H1 (cell line): ENCODE measurements around the gene MYD88. TPM values are rescaled to one million over a fixed set of nuclear protein-coding genes. Genes with fewer than 3 reads are reported as not detected.

Source experiments
- EP300 ChIP-seq, 2 experiments: IDR thresholded peaks; 1 replicate in 1 of 2; 2 replicates in 1 of 2; pipeline ENCODE4 v1.6.1; 2011 to 2012; ENCODE audit warnings: low read depth in 2 of 2, low read length in 2 of 2, mild to moderate bottlenecking in 2 of 2, borderline replicate concordance in 1 of 2, inconsistent platforms in 1 of 2, moderate library complexity in 1 of 2
- POLR2A ChIP-seq, 2 experiments: IDR thresholded peaks; 1 replicate in 1 of 2; 2 replicates in 1 of 2; pipeline ENCODE4 v1.6.1; 2011; ENCODE audit warnings: low read depth in 2 of 2, low read length in 2 of 2, mild to moderate bottlenecking in 2 of 2; ENCODE audit errors: control extremely low read depth in 1 of 2
- POLR2AphosphoS5 ChIP-seq: IDR thresholded peaks from 2 replicates; pipeline ENCODE4 v1.6.1; 2011; ENCODE audit warnings: low read depth, low read length
- SIN3A ChIP-seq, 2 experiments: IDR thresholded peaks in 1 of 2; conservative IDR thresholded peaks in 1 of 2; 2 replicates each; pipeline ENCODE4 v1.6.1; 2011 to 2012; ENCODE audit warnings: low read length in 2 of 2, improper control_type of control experiment in 1 of 2, low read depth in 1 of 2, mild to moderate bottlenecking in 1 of 2
- SP4 ChIP-seq: IDR thresholded peaks from 2 replicates; pipeline ENCODE4 v1.6.1; 2012; ENCODE audit warnings: low read length, inconsistent platforms
- polyA plus RNA-seq, 7 experiments: library from polyadenylated mRNA; depleted of rRNA in 3 of 7; stranded (reverse) in 5 of 7; unstranded in 2 of 7; fragments of >200 nt in 5 of 7; fragments of 200-250 nt in 2 of 7; gene quantifications; 1 replicate in 5 of 7; 2 replicates in 1 of 7; 4 replicates in 1 of 7; pipeline versions ENCODE4 v1.2.1 to v1.2.3, GENCODE V29; 2011 to 2013; ENCODE audit warnings: missing spikeins in 2 of 7, mixed read lengths in 2 of 7
- total RNA-seq: library from RNA; stranded (reverse); fragmentation: NEBNext Ultra II Directional; extraction: Animal tissue kit (Norgen Biotek cat#: 25700); gene quantifications from 2 replicates; pipeline ENCODE4 v1.2.1, GENCODE V29; 2021

MYD88 gene
- total and polyA plus RNA-seq, 2 of the 8 experiments (the other 6 are each of a cell fraction or from before 2014, with no cell fraction given), result 22.1 to 22.5 TPM

- TF ChIP-seq EP300 (IDR thresholded peaks at IDR 0.05; ENCODE audit: borderline replicate concordance in 1 of 2, low read depth in 2 of 2, low read length in 2 of 2) (peak in 1 of 2 experiments; percentile 33; a peak in 1 of 3 replicates), POLR2A (IDR thresholded peaks at IDR 0.05; ENCODE audit: control extremely low read depth in 1 of 2, low read depth in 2 of 2, low read length in 2 of 2) (no peak), SIN3A (conservative IDR thresholded peaks at IDR 0.05 in 1 of 2, IDR thresholded peaks at IDR 0.05 in 1 of 2; ENCODE audit: low read depth in 1 of 2, low read length in 2 of 2) (no peak; a peak in 1 of 4 replicates), POLR2AphosphoS5 (0 out of 2 replicates have a peak, but pooled peaks have one; percentile 9), SP4 (no peak)
Observed at GRCh38 chr3:38137615-38138348, 679 bp upstream of the MYD88 start (continued).
